GM18526 (cell line): Measurements from ENCODE around the gene OR52K2.

ENCODE experiments used
- POLR2A ChIP-seq: IDR thresholded peaks from 3 replicates; pipeline ENCODE4 v1.6.1; 2011; ENCODE audit not compliant: insufficient read length; ENCODE audit errors: extremely low read depth

Gene OR52K2

DNA sequence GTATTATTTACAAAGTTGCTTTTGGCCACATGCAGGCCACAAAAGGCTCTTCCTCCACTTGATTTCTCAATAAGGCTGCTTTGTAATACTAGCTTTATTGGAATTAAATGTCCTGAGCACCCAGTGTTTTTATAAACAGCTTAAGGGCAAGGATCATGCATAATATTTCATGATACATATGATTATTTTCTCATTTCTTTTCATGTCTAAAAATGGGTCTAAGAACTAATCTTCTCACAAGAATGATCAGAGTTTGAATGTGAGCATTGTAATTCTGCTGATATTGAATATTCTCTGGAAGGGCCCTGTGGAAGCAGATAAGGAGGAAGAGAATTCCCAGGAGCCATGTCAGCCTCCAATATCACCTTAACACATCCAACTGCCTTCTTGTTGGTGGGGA, at the start of gene OR52K2:
TSS of gene OR52K2 (plus strand) at position 301 of the 400 bp plus-strand sequence. CDS start at position 346, 45 bp downstream.
- no peak for TF ChIP-seq POLR2A

DNA sequence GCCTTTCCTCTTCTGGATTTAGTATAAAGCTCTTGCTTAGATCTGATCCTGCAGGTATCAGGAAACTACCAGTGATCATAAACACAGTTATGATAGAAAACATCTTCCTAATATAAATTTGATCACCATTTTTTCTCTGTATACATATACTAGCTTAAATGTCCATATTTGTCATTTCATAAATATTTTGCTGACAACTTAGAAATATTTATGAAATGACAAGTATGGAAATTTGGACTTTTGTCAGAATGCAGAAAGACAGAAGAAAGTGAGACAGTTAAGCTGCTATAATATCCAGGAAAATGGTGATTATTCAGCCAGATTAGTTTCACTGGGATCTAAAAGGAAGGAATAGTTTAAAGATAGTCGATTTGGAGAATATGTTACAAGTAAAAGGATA, 32.8 kb upstream of the OR52K2 start:
- no peak for TF ChIP-seq POLR2A

DNA sequence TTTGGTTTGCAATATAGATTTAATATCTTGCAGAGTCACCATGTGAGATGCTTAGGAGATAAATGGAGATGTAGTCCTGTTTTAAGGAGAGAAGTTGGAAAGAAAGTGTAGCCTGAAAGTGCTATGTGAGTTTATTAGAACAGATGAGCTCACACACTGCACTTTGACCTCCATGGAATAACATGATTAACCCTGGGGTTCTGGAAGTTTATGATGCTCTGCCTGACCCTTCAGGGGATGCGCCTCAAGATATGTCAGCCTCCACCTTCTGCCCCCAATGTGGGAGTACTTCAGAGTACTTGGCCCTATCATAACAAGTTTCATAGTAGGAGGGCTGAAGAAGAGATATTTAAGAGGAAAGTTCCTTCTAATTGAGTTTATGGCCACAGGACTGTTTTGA, 32.3 kb upstream of the OR52K2 start:
- no peak for TF ChIP-seq POLR2A

DNA sequence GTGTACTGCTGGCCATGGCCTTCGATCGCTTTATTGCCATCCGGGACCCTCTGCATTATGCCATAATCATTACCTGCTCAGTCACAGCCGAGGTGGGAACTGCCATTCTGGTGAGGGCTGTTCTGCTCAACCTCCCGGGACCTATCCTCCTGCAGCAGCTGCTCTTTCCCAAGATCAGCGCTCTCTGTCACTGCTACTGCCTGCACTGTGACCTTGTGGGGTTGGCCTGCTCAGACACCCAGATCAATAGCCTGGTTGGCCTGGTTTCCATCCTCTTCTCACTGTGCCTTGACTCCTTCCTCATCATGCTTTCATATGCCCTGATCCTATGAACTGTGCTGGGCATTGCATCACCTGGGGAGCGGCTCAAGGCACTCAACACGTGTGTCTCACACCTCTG, 30.7 kb upstream of the OR52K2 start:
- no peak for TF ChIP-seq POLR2A

DNA sequence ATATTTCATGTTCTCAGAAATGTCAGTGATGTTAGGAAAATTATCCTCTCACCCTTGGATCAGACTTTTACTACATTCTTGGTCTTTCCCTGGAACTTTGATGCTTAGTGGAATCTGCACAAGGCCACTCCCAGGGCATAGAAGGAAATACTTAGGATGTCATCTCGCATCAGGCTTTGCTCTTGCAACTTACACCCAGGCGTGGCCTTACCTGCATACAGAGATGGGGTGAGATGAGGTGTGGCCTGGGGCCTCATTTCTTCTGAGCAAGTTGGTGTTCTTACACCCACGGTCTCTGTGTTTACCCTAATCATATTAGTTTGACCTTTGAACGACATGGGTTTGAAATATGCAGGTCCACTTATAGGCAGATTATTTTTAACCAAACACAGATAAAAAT, 19.0 kb upstream of the OR52K2 start:
- TF ChIP-seq POLR2A = no peak

- no peak for TF ChIP-seq POLR2A
These were observed 15.2 kb upstream of the OR52K2 start for GRCh38 chr11:4433856-4434255.

DNA sequence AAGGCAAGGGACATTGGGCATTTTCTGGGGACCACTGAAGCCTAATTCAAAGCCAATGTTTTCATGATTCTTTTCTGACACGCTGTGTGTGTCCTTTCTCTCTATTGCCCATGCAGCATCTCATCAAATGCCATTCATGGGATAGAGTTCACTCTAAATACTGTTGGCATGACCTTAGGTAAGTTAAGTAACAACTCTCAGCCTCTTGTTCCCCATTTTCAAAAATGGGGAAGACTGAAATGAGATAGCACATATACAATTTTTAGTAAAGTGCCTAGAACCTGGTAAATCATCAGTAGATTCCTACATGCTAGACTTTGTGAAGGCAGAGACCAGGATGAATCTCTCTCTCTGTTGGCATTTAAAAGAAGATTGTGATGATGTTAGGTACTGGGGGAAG, 12.7 kb upstream of the OR52K2 start:
- TF ChIP-seq POLR2A = no peak

DNA sequence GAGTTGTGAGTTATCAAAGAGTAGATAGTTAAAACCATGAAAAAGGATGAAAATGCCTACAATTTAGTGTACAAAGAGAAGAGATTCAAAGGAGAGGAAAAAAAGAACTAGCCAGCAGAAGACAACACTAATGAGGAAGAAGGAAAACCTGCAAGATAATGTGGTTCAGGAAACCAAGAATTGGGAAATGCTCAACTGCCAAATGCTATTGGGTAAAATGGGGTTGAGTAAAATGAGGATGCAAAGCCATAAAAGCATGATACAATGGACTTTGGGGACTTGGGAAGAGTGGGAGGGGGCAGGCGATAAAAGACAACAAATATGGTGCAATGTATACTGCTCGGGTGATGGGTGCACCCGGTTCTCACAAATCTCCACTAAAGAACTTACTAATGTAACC, 7.6 kb upstream of the OR52K2 start:
- no peak for TF ChIP-seq POLR2A

DNA sequence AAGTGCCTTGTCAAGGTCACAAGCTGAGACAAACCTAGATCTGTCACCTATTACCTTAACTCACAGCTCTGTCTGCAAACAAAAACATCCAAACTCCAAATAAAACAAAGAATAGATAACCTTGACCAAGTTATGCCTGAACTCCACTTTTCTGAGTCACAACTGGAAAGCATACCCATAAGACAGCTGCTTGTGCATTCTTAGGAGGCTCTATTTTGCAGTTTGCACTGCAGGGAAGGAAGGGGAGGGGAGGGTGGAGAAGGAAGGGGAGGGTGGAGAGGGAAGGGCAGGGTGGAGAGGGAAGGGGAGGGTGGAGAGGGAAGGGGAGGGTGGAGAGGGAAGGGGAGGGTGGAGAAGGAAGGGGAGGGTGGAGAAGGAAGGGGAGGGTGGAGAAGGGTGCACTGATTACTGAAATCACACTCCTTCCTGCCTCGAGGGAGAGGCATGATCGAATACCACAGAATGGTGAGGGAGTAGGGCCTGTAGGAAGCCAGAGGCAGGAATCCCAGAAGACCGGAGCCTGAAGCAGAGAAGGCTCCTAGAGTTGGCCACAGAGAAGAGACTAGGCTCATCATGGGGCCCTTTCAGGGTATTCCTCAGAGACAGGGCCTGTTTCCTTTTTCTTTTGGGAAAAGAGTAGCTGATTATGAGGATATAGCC, 5.7 kb upstream of the OR52K2 start:
- TF ChIP-seq POLR2A = no peak

GRCh38 chr11:4453118-4453517, 4.0 kb downstream of the OR52K2 start:
- TF ChIP-seq POLR2A = no peak

DNA sequence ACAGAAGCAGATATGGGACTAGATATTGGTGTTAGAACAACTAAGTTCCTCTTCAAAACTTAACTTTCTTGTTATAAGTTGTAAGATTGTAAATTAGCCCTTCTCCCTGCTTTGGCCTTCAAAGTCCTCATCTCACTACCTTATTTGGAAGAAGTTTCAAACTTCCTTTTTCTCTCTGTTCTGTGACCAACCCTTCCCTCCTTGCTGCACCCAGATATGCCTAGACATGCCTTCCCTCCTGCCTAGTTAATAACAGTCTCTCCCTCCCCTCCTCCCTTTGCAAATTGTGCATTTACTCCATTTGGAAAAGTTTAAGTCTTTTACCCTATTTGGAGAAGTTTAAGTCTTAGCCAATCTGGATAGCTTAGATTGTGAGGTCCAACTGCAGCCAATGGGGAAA, 4.9 kb downstream of the OR52K2 start:
- no peak for TF ChIP-seq POLR2A

DNA sequence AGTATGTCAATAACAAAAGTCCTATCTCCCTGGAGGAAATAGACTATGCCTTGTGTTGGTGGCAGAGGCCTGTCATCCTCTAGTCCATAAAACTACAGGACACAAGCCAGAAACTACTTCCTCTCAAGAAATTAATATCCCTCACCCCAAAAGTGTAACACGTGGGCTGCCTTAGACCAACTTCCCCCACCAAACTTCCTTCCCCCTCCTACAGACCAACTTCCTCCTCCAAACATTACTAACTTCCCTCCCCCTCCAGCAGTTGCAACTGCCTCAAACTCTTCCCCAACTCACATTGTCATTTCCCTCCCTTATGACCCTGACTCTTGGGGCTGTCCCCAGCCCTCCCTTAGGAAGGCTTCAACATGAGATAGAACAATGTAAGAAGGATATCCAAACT, 6.3 kb downstream of the OR52K2 start:
- no peak for TF ChIP-seq POLR2A

DNA sequence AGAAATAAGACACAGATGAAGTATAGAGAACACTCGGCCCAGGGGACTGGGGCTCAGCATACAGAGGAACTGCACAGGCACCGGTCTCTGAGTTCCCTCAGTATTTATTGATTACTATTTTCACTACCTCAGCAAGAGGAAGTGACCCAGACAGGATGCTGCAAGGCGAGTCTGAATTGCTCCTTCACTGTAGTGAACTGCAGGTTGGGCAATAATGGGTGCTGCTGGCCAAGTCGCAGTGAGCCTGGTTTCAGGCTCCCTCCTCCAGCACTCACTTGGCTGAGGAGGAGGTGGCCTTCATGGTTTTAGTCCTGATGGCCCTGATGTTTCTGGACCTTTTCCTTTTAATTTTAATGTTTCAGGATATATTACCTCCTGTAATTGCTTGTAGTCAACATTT, 10.4 kb downstream of the OR52K2 start:
- no peak for TF ChIP-seq POLR2A

- TF ChIP-seq POLR2A = no peak
These were observed 11.1 kb downstream of the OR52K2 start for GRCh38 chr11:4460151-4460550.

DNA sequence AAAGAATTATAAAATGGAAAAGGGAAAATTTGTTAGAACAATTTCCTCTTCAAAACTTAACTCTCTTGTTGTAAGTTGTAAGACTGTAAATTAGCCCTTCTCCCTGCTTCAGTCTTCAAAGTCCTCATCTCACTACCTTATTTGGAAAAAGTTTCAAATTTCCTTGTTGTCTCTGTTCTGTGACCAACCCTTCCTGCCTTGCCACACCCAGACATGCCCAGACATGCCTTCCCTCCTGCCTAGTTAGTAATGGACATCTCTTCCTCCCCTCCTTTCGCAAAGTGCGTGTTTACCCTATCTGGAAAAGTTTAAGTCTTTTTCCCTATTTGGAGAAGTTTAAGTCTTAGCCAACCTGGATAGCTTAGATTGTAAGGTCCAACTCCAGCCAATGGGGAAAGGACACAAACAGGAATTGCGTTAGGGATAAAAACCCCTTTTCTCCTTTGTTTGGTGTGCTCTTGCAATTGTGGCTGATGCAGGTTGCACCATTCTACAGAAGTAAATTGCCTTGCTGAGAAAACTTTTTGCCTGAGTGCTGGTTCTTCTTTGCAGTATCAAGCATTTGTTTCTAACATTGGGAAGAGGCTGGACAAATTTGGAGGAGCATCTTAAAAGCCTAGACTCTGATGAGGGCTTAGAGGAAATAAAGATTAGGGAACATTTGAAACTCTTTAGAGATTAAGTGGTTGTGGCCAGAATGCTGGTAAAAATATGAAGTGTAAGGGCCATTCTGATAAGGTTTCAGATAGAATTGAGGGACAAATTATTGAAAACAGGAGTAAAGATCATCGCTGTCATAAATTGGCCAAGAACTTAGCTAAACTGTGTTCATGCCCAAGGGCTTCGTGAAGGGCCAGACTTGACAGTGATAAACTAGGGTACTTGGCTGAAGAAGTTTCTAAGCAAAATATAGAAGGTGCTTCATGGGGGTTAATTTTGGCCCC, 15.4 kb downstream of the OR52K2 start:
- no peak for TF ChIP-seq POLR2A

GRCh38 chr11:4465407-4465806, 16.3 kb downstream of the OR52K2 start:
- no peak for TF ChIP-seq POLR2A

GRCh38 chr11:4466131-4466870, 17.2 kb downstream of the OR52K2 start:
- TF ChIP-seq POLR2A = no peak
